ENCODE results near the gene PTTG1IP. TPM values are rescaled to one million over a fixed set of nuclear protein-coding genes. Genes with fewer than 3 reads are reported as not detected.

PTTG1IP gene
- total RNA-seq, 6 experiments from 2014 or later: 54.3 to 195 (median 140) TPM

- DNase-seq (peak in 1 of 3 donors; percentile 4), ATAC-seq (no peak)
- TF ChIP-seq POLR2A (IDR thresholded peaks at IDR 0.05): no peak
- TF ChIP-seq, protein P1, sequence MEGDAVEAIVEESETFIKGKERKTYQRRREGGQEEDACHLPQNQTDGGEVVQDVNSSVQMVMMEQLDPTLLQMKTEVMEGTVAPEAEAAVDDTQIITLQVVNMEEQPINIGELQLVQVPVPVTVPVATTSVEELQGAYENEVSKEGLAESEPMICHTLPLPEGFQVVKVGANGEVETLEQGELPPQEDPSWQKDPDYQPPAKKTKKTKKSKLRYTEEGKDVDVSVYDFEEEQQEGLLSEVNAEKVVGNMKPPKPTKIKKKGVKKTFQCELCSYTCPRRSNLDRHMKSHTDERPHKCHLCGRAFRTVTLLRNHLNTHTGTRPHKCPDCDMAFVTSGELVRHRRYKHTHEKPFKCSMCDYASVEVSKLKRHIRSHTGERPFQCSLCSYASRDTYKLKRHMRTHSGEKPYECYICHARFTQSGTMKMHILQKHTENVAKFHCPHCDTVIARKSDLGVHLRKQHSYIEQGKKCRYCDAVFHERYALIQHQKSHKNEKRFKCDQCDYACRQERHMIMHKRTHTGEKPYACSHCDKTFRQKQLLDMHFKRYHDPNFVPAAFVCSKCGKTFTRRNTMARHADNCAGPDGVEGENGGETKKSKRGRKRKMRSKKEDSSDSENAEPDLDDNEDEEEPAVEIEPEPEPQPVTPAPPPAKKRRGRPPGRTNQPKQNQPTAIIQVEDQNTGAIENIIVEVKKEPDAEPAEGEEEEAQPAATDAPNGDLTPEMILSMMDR (IDR thresholded peaks at IDR 0.05): no peak
- Histone ChIP-seq H3K27ac (peak overlapping the region in 1 of 3 donors; percentile 68), H3K36me3 (no peaks in the 10 kb centered on the region), H3K4me3 (no peak overlapping the region), H3K9me3 (no peaks in the 10 kb centered on the region), H3K4me1 (peaks cover 0 to 36% (median 10%) of the 10 kb centered on the region in 4 donors), H3K27me3 (no peaks in the 10 kb centered on the region)
- 90% methylated on average over 6 of the region's 12 CpGs for WGBS (ENCODE audit: insufficient coverage, low coverage, low lambda C conversion rate, missing lambda C conversion rate)
- intact Hi-C loops (cut with DNase I): no loop called here
These were observed 3.5 kb upstream of the PTTG1IP start for GRCh38 chr21:44876849-44877575.

DNA sequence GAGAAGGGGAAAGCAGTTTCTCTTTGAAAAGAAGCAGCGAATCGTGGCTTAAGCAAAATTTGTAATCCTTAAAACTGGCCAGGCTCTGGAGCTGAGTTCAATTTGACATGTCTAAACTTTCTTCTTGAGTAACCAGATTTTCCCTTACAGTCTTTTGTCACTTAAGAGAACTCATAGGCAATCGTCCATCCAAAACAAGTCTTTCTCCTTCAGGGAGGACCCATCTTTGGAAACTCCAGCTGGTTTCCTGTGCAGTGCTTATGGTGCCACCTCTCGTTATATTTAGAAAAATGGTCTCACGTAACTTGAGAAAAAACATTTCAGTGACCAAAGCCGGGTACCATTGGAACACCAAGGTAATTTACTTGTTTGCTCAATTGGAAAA is 1.8 kb upstream of the PTTG1IP start:
- no peaks in the 10 kb centered on the region for H3K9me3 ChIP-seq
- intact Hi-C loops (cut with DNase I): no loop called here
- no peaks in the 10 kb centered on the region for H3K36me3 ChIP-seq
- peaks cover 0 to 53% (median 19%) of the 10 kb centered on the region in 4 donors for H3K4me1 ChIP-seq
- WGBS (ENCODE audit: insufficient coverage, low coverage, low lambda C conversion rate, missing lambda C conversion rate): 3% methylated on average over 6 of the region's 6 CpGs
- H3K27ac ChIP-seq: peak overlapping the region; percentile 88 to 93 (median 93)
- TF ChIP-seq POLR2A (IDR thresholded peaks at IDR 0.05): no peak
- TF ChIP-seq, protein P1 (IDR thresholded peaks at IDR 0.05): peak in 2 of 4 donors; percentile 24 to 29
- no peaks in the 10 kb centered on the region for H3K27me3 ChIP-seq
- H3K4me3 ChIP-seq: peak overlapping the region; percentile 48 to 94 (median 82)
- ATAC-seq (no peak), DNase-seq (peak in 1 of 3 donors; percentile 3)

DNA sequence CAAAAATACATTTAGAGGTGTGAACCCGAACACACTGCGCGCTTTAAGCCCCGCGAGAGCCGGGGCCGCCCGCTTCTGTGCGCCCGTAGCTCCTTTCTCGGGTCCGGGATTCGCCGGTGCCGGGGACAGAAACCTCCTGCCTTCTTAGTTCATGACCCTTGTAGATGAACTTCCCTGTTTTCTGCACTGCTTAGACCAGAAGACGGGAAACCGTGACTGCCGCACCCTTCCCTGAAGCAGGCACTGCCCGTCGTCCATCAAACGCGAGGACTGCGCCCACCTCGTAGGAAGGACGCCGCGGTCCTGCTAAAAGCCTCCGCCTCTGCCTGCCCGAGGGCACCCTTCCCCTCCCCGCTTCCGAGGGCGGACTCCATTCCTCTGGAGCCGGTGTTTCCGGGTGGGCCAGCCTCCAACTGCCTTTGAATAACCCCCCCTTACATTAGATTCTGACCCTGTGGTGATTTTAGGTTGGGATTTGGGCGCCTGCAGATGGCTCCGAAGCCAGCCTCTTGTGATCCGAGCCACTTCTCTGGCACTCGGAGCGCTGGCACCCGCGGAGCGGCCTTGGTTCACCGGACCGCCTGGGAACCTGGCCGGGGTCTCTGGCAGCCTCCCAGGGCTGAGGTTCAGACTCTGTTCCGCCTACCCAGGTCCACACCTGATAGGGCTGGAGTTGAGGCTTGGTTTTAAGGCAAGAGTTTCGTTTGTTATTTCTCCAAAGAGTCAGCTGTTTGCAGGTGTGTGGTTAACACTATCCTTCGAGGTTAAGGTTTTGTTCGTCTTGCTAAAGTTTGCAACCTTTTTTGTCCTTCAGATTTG is 1.2 kb upstream of the PTTG1IP start:
- H3K27ac ChIP-seq: peak overlapping the region; percentile 88 to 93 (median 93)
- peak; percentile 68 for TF ChIP-seq POLR2A (IDR thresholded peaks at IDR 0.05)
- TF ChIP-seq, protein P1 (IDR thresholded peaks at IDR 0.05): no peak
- H3K27me3 ChIP-seq: no peaks in the 10 kb centered on the region
- no peaks in the 10 kb centered on the region for H3K9me3 ChIP-seq
- peaks cover 0 to 59% (median 22%) of the 10 kb centered on the region in 4 donors for H3K4me1 ChIP-seq
- DNase-seq: peak; percentile 85 to 96 (median 93)
- H3K36me3 ChIP-seq: no peaks in the 10 kb centered on the region
- ATAC-seq: peak; percentile 26 to 50 (median 37)
- peak overlapping the region; percentile 48 to 94 (median 82) for H3K4me3 ChIP-seq
- WGBS (ENCODE audit: insufficient coverage, low coverage, low lambda C conversion rate, missing lambda C conversion rate): 7% methylated on average over 26 of the region's 49 CpGs
- intact Hi-C loops (cut with DNase I): no loop called here

- H3K36me3 ChIP-seq: no peaks in the 10 kb centered on the region
- H3K27ac ChIP-seq: peak overlapping the region; percentile 88 to 93 (median 93)
- peaks cover 0 to 64% (median 24%) of the 10 kb centered on the region in 4 donors for H3K4me1 ChIP-seq
- intact Hi-C loops (cut with DNase I): no loop called here
- TF ChIP-seq, protein P1 (IDR thresholded peaks at IDR 0.05): no peak
- TF ChIP-seq POLR2A (IDR thresholded peaks at IDR 0.05): no peak
- ATAC-seq: no peak
- no peaks in the 10 kb centered on the region for H3K9me3 ChIP-seq
- no peaks in the 10 kb centered on the region for H3K27me3 ChIP-seq
- peak overlapping the region; percentile 48 to 94 (median 82) for H3K4me3 ChIP-seq
- no peak for DNase-seq
- 26% methylated on average over 14 of the region's 20 CpGs for WGBS (ENCODE audit: insufficient coverage, low coverage, low lambda C conversion rate, missing lambda C conversion rate)
These were observed 678 bp upstream of the PTTG1IP start for GRCh38 chr21:44874240-44874496.
